NT2/D1 (cell line): Measurements from ENCODE around the gene TNPO3.

Source experiments
- YY1 ChIP-seq: IDR thresholded peaks from 2 replicates; pipeline ENCODE4 v1.6.1; 2011; ENCODE audit not compliant: insufficient read length, insufficient read depth
- ZNF274 ChIP-seq: IDR thresholded peaks from 2 replicates; pipeline ENCODE4 v1.6.1; 2011; ENCODE audit warnings: mild to moderate bottlenecking, low read depth, low read length

GRCh38 chr7:128928882-128929788, 125.8 kb downstream of the TNPO3 start:
- TF ChIP-seq YY1 (no peak), ZNF274 (no peak)
